Psoas muscle (tissue), 8 donors: ENCODE results near the gene RAPGEF6. TPM values are rescaled to one million over a fixed set of nuclear protein-coding genes. Genes with fewer than 3 reads are reported as not detected.
"Not testable (repeated sequence)": the region's sequence is repeated elsewhere in the genome, so short reads cannot be mapped to it uniquely, and the experiment has no call there.

Source experiments
- ATAC-seq, 4 donors: fragments of 200-7000 bp; cut with Tn5 transposase; one replicate each; pipeline ENCODE4 v1.9.1; 2020; ENCODE audit warnings: moderate library complexity in 3 of 4, mild to moderate bottlenecking in 2 of 4
- DNase-seq, 2 donors: peaks; one replicate each; pipeline ENCODE4 v3.0.0-alpha.2; 2020
- H3K27ac ChIP-seq: fragments of 200-600 bp; one replicate; pipeline ENCODE4 v1.8.0; 2022
- H3K27me3 ChIP-seq, 3 donors: fragments of 200-600 bp in 1 of 3; one replicate each; pipeline versions ENCODE4 v1.6.1 to v1.8.0; 2013 to 2022; ENCODE audit warnings: low read length in 2 of 3, mild to moderate bottlenecking in 2 of 3, moderate library complexity in 1 of 3; ENCODE audit not compliant: insufficient read depth in 3 of 3
- H3K36me3 ChIP-seq, 2 donors: fragments of 200-600 bp in 1 of 2; one replicate each; pipeline versions ENCODE4 v1.6.1 to v1.8.0; 2013 to 2022; ENCODE audit warnings: low read depth in 1 of 2, mild to moderate bottlenecking in 1 of 2, moderate library complexity in 1 of 2; ENCODE audit not compliant: insufficient read depth in 1 of 2
- H3K4me1 ChIP-seq: fragments of 200-600 bp; one replicate; pipeline ENCODE4 v1.8.0; 2022
- H3K4me3 ChIP-seq: fragments of 200-600 bp; one replicate; pipeline ENCODE4 v1.8.0; 2022; ENCODE audit warnings: mild to moderate bottlenecking
- H3K9me3 ChIP-seq: fragments of 200-600 bp; one replicate; pipeline ENCODE4 v1.8.0; 2022
- CTCF ChIP-seq: fragments of 200-600 bp; IDR thresholded peaks from one replicate; pipeline ENCODE4 v1.8.0; 2022; ENCODE audit warnings: antibody characterized with exemption
- WGBS, 3 donors: extraction: QIAGEN DNeasy Blood & Tissue Kit; methylation state at CpG; one replicate each; pipeline versions ENCODE4 v1.1.6 to v1.1.7; 2013; 5-methylcytosine and 5-hydroxymethylcytosine counted together
- intact Hi-C, 2 donors: fragments of 100-400 bp; cut with DNase I; formaldehyde crosslinking; loops; one replicate each; pipeline versions ENCODE4 v1.11.0 to v1.14.2; 2022
- polyA plus RNA-seq, 3 donors: library from polyadenylated mRNA; stranded (reverse); fragments of 200-250 nt; gene quantifications; one replicate each; pipeline ENCODE4 v1.2.3, GENCODE V29; 2013
- total RNA-seq, 4 donors: library from RNA; stranded (reverse); fragmentation: NEBNext Ultra II Directional in 2 of 4; extraction: Animal tissue kit (Norgen Biotek cat#: 25700) in 2 of 4; gene quantifications; one replicate each; pipeline versions ENCODE4 v1.2.1 to v1.2.4, GENCODE V29; 2021 to 2023
- donor health status: healthy with polysubstance abuse.
- donor health status: DM: no; HTN: no; CAD: no; lungs with moderate emphysema.
- donor health status: Bipolar disorder and iron deficiency.
- donor health status: healthy.
- donor health status: DM: yes; HTN: yes; CAD: no.
- donor health status: DM: no; HTN: no; CAD: no.
- donor health status: DM: no; HTN: no; CAD: no.
- donor health status: DM: yes; HTN: yes; CAD: no.

The RAPGEF6 gene
- total and polyA plus RNA-seq, 7 donors: 1.7 to 14.1 (median 6.9) TPM

DNA sequence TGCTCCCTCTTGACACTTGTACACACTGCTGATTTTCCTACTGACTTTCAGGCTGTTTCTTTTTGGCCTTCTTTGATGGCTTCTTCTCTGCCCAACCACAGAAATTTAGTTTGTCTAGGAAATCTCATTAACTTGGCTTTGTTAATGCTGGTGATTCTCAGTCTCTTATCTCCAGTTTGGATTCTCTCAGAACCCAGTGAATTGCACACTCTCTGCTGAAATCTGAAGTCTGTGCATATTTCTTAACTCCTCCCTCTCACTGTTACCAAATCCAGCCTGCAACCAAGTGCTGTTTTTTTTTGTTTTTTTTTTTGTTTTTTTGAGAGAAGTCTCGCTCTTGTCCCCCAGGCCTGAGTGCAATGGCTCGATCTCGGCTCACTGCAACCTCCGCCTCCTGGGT is 254.0 kb downstream of the RAPGEF6 start:
- ATAC-seq (no peak), DNase-seq (no peak)
- Histone ChIP-seq H3K27ac (no peak overlapping the region), H3K4me3 (no peak overlapping the region), H3K36me3 (peaks cover 3 to 8% of the 10 kb centered on the region in 2 donors), H3K27me3 (no peaks in the 10 kb centered on the region), H3K9me3 (no peaks in the 10 kb centered on the region), H3K4me1 (peaks cover 4% of the 10 kb centered on the region)
- TF ChIP-seq CTCF: no peak
- intact Hi-C loops: no loop called here
- 90 to 98% (median 97%) methylated on average over 4 of the region's 4 CpGs for WGBS, 3 donors

- H3K27me3 ChIP-seq, H3K4me1 ChIP-seq, H3K36me3 ChIP-seq, H3K9me3 ChIP-seq, intact Hi-C loops, ATAC-seq, DNase-seq, H3K27ac ChIP-seq, H3K4me3 ChIP-seq: not testable (repeated sequence)
- 78 to 81% (median 78%) methylated on average over 2 of the region's 2 CpGs for WGBS, 3 donors
These were observed 254.8 kb downstream of the RAPGEF6 start for GRCh38 chr5:131380238-131380637.

DNA sequence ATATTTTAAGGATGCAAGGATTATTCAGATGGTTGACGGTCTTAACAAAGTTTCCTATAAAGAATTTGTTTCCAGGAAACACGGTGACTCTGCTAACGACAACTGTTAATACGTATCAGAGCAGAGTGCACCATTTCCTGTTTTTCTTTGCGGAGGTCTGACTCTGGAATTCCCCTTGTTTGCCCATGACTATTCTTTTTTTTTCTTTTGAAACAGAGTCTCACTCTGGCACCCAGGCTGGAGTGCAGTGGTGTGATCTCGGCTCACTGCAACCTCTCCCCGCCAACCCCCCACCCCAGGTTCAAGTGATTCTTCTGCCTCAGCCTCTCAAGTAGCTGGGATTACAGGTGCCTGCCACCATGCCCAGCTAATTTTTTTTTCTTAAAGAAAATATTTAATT is 255.3 kb downstream of the RAPGEF6 start:
- WGBS, 3 donors: 39 to 44% (median 43%) methylated on average over 7 of the region's 7 CpGs
- peaks cover 4% of the 10 kb centered on the region for H3K4me1 ChIP-seq
- H3K27ac ChIP-seq: peak overlapping the region; percentile 39
- H3K27me3 ChIP-seq: no peaks in the 10 kb centered on the region
- H3K36me3 ChIP-seq: peaks cover 0 to 3% of the 10 kb centered on the region in 2 donors
- no peak for DNase-seq
- no peak overlapping the region for H3K4me3 ChIP-seq
- intact Hi-C loops: no loop called here
- no peak for TF ChIP-seq CTCF
- no peaks in the 10 kb centered on the region for H3K9me3 ChIP-seq
- peak in 3 of 4 donors; percentile 21 to 40 (median 37) for ATAC-seq

DNA sequence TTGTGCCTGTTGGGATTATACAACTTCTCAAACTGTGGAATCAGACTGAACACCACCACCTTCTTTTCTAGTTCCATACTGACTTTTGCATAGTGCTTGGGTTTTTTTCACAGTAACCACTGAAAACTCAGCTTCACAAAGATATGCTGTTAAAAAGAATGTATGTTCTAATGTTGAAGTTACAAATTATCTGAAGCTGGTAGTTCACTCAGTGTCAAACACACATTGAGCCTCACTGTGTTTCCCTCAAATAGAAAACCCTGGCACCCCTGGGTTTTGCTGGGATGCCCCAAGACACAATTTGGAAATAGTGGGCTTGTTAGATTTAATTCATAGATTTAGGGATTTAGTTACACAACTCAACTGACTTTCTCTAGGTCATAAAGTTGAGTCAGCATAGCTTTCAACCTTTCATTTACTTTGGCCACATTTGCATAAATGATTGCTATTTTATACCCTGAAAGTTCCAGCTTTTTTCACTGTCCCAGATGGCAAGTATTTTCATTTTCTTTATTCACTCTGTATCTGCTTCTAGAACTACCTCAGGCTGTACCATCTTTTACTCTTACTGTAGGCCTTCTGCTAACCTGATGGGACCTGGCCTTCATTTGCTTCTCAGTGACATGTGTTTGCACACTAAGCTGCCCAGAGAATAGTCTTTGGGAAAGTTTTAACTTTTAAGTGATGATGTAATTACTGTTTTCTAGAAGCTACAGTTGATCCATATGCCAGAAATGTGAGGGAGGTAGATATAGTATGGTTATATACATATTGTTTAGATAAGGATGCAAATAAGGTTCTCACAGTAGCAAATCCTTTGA is 256.1 kb downstream of the RAPGEF6 start:
- no peak for DNase-seq
- Histone ChIP-seq H3K4me1 (peaks cover 4% of the 10 kb centered on the region), H3K27me3 (no peaks in the 10 kb centered on the region), H3K9me3 (no peaks in the 10 kb centered on the region), H3K4me3 (no peak overlapping the region), H3K27ac (peak overlapping the region; percentile 39), H3K36me3 (peaks cover 0 to 3% of the 10 kb centered on the region in 2 donors)
- TF ChIP-seq CTCF: no peak
- intact Hi-C loops: no loop called here
- ATAC-seq: no peak

- intact Hi-C loops: no loop called here
These were observed 257.2 kb downstream of the RAPGEF6 start for GRCh38 chr5:131377785-131378325.

More at GRCh38 chr5:131377785-131378325, 257.2 kb downstream of the RAPGEF6 start:
- no peak for TF ChIP-seq CTCF
- no peaks in the 10 kb centered on the region for H3K27me3 ChIP-seq
- no peak for DNase-seq
- H3K36me3 ChIP-seq: peaks cover 0 to 3% of the 10 kb centered on the region in 2 donors
- no peak overlapping the region for H3K27ac ChIP-seq
- no peaks in the 10 kb centered on the region for H3K9me3 ChIP-seq
- WGBS, 3 donors: 79 to 81% (median 80%) methylated on average over 2 of the region's 2 CpGs
- no peak for ATAC-seq
- H3K4me1 ChIP-seq: peaks cover 4% of the 10 kb centered on the region
- no peak overlapping the region for H3K4me3 ChIP-seq
